Activated T-cell treated with anti-CD3 and anti-CD28 coated beads, Interleukin-2, amount 50 U/mL, for 4 hours (primary cell): ENCODE results near the gene RPGRIP1L. TPM values are rescaled to one million over a fixed set of nuclear protein-coding genes. Genes with fewer than 3 reads are reported as not detected.
"Not testable (repeated sequence)": the region's sequence is repeated elsewhere in the genome, so short reads cannot be mapped to it uniquely, and the experiment has no call there.

ENCODE experiments used
- ATAC-seq, 2 donors: fragments of 200-7000 bp; cut with Tn5 transposase; one replicate each; pipeline ENCODE4 v1.10.0; 2021
- DNase-seq: peaks from one replicate; pipeline ENCODE4 v3.0.0-alpha.2; 2020
- H3K27me3 Mint-ChIP-seq: one replicate; pipeline ENCODE4 v1.8.0; 2021; ENCODE audit warnings: low read depth, mixed read lengths
- H3K36me3 Mint-ChIP-seq: one replicate; pipeline ENCODE4 v1.8.0; 2022; ENCODE audit warnings: mixed read lengths; ENCODE audit not compliant: insufficient read depth
- H3K4me1 Mint-ChIP-seq: one replicate; pipeline ENCODE4 v1.8.0; 2021; ENCODE audit warnings: low read depth, mixed read lengths
- H3K4me3 Mint-ChIP-seq: one replicate; pipeline ENCODE4 v1.8.0; 2021; ENCODE audit warnings: mild to moderate bottlenecking, moderate library complexity, mixed read lengths
- H3K9me3 Mint-ChIP-seq: one replicate; pipeline ENCODE4 v1.8.0; 2021; ENCODE audit warnings: mixed read lengths
- total RNA-seq, 3 donors: library from RNA; stranded (reverse); gene quantifications; one replicate each; pipeline ENCODE4 v1.2.1, GENCODE V29; 2021

Gene RPGRIP1L
- total RNA-seq, 3 donors from 2014 or later = 5.4 to 6.6 (median 5.9) TPM

DNA sequence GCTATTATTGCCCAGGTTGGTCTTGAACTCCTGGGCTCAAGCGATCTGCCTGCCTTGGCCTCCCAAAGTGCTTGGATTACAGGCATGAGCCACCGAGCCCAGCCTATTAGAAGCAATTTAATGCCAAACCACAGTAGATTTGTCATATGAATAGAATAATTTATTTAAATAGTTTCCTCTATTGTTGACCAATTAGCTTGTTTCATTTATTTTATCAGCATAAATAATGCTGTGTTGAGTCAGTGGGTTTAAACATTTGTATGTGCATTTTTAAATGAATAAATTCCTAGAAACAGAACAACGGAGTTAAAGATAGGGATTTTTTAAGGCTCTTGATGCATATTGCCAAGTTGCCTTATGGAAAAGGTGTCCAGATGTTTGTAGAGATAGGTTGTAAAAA, 27.0 kb upstream of the RPGRIP1L start:
- no peak for ATAC-seq
- Mint-ChIP-seq H3K27me3 (no peaks in the 10 kb centered on the region), H3K9me3 (peaks cover 10% of the 10 kb centered on the region), H3K4me3 (no peak overlapping the region), H3K4me1 (peaks cover 17% of the 10 kb centered on the region), H3K36me3 (peaks cover 17% of the 10 kb centered on the region)
- no peak for DNase-seq

DNA sequence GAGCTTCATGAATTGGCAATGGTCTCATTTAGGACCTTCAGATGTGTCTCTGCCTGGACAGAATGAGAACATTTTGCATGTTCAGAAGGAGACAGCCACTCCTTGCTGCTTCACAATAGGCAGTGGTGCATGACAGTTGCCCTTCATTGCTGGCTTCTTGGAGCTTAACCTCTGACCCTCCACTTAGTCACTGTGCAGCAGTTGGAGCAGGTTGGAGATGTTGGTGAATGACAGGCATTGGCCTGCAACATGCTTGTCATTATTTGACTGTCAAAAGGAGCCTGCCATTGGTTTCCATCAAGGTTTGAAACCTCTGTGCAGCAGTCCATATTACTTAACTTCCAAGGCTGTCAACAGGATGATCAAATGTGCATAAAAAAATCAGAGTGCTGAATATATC, 23.0 kb upstream of the RPGRIP1L start:
- Mint-ChIP-seq H3K9me3 (peaks cover 10% of the 10 kb centered on the region), H3K4me1 (peaks cover 23% of the 10 kb centered on the region), H3K27me3 (no peaks in the 10 kb centered on the region), H3K36me3 (peaks cover 18% of the 10 kb centered on the region), H3K4me3 (no peak overlapping the region)
- no peak for ATAC-seq
- DNase-seq = no peak

- Mint-ChIP-seq H3K9me3 (no peaks in the 10 kb centered on the region), H3K4me1 (peaks cover 17% of the 10 kb centered on the region), H3K36me3 (peaks cover 4% of the 10 kb centered on the region), H3K4me3 (no peak overlapping the region), H3K27me3 (no peaks in the 10 kb centered on the region)
- no peak for ATAC-seq
- no peak for DNase-seq
These were observed 17.4 kb upstream of the RPGRIP1L start for GRCh38 chr16:53721017-53721416.

GRCh38 chr16:53717577-53717976, 13.9 kb upstream of the RPGRIP1L start:
- peaks cover 37% of the 10 kb centered on the region for H3K4me1 Mint-ChIP-seq
- DNase-seq = no peak

DNA sequence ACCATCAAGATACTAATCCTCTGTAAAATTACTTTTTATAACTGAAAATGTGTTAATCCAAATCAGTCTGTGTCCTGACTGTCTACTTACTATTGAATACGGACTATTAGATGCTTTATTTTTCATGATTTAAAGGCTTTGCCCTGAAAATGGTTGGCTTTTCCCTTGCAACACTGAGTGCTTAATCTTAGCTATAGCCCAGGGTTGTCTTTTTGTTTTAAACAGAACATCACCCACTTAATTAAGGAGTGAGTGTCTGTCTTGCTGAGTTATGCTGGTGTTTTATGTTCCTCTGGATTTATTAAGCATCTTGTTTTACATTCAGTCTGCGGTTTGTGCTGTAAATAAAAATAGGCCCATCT, 11.3 kb upstream of the RPGRIP1L start:
- Mint-ChIP-seq H3K4me1 (peaks cover 40% of the 10 kb centered on the region), H3K27me3 (no peaks in the 10 kb centered on the region), H3K4me3 (no peak overlapping the region), H3K36me3 (peaks cover 16% of the 10 kb centered on the region), H3K9me3 (no peaks in the 10 kb centered on the region)
- DNase-seq (no peak), ATAC-seq (no peak)

More at GRCh38 chr16:53717577-53717976, 13.9 kb upstream of the RPGRIP1L start:
- no peak for ATAC-seq
- Mint-ChIP-seq H3K27me3 (no peaks in the 10 kb centered on the region), H3K4me3 (no peak overlapping the region), H3K36me3 (peaks cover 8% of the 10 kb centered on the region), H3K9me3 (no peaks in the 10 kb centered on the region)

DNA sequence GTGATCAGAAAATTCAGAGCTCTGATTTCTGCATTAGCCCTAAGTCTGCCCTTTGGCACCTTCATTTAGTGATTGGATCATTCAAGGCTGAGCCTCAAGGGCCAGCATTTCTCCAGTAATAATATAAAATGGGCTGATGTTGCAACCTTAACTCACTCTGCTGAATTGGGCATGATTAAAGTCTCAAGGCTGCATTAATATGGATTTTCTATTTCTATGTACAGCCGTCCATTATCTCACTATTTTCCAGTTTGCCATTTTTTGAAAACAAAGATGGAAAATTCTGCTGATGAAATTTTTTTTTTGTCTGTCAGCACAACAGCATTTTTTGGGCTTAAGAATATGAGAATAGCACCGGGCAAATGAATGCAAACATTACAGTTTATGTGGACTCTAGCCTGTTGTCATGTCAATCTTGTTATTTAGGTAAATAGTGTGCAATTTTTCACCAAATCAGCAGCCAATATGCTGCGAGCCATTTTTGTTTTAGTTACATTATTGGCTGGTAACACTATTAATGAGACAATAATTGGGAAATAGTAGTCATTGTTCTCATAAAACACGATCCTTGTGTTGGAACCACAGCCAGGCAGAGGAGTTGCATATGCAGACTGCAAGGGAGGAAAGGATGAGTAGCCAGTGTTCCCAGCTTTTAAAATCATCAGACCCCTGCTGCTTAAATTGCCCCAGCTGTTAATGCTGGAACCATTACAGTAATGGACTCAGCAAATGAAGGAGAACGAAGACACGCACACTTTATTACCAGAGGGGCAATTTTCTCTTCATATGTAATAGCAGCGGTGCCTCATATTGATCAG, 10.8 kb upstream of the RPGRIP1L start:
- ATAC-seq (no peak), DNase-seq (no peak)
- Mint-ChIP-seq H3K4me1 (peaks cover 40% of the 10 kb centered on the region), H3K4me3 (no peak overlapping the region), H3K9me3 (no peaks in the 10 kb centered on the region), H3K36me3 (peaks cover 17% of the 10 kb centered on the region), H3K27me3 (no peaks in the 10 kb centered on the region)

DNA sequence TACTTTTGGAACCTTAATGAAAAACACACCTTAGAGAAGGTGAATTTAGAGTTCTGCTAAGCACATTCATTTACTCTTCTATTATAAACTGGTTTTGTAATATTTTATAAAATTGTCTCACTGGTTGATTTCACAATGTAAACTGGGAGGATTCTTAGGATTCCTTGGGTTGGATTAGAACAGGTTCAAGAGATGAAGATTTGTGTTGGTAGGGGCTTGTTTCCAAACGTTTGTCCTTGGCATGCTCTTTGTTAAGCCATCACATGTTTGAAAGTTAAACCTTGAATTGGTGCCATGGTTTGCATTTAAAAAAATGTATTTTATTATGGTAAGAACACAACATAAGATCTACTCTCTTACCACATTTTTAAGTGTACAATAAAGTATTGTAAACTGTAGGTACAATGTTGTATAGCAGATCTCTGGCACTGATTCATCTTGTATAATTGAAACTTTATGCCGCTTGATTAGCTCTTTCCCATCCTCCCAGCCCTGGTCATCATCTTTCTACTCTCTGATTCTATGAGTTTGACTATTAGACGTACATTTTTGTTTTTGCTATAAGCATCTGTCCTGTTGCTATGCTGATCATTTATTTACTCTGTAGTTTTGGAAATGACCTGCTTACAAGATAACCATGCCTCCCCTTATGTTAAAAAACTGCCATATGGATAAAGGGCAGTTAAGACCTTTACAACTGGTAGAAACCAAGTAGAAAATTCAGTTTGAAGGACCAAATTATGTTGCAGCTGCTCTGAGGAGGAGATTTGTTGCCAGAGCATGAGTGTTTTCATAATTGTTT, 9.9 kb upstream of the RPGRIP1L start:
- peaks cover 14% of the 10 kb centered on the region for H3K36me3 Mint-ChIP-seq
- H3K4me1 Mint-ChIP-seq = peaks cover 41% of the 10 kb centered on the region
- H3K27me3 Mint-ChIP-seq = no peaks in the 10 kb centered on the region
- no peak for DNase-seq
- no peak for ATAC-seq
- no peak overlapping the region for H3K4me3 Mint-ChIP-seq
- H3K9me3 Mint-ChIP-seq = no peaks in the 10 kb centered on the region

GRCh38 chr16:53712065-53712464, 8.4 kb upstream of the RPGRIP1L start:
- Mint-ChIP-seq H3K27me3 (no peaks in the 10 kb centered on the region), H3K36me3 (peaks cover 22% of the 10 kb centered on the region), H3K4me3 (no peak overlapping the region), H3K4me1 (peaks cover 49% of the 10 kb centered on the region), H3K9me3 (no peaks in the 10 kb centered on the region)
- ATAC-seq (no peak), DNase-seq (no peak)

DNA sequence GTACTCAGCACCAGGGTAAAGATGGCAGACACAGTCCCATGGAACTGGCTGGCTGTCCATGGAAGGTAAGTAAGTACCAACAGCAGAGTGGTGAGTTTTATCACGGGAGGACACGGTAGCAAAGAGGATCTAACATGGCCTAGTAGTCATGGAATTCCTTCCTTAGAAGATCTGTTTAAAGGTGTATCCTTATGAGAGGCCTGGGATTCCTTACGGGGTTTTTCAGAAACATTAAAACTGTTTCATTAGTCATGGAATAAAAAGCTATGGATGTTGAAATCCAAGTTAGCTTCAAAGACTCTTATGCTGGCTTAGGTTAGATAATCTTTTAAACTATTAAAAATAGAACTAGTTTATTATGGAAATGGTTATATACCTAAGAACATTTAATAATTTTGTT, 7.7 kb upstream of the RPGRIP1L start:
- Mint-ChIP-seq H3K27me3 (no peaks in the 10 kb centered on the region), H3K4me3 (no peak overlapping the region), H3K9me3 (no peaks in the 10 kb centered on the region), H3K4me1 (peaks cover 52% of the 10 kb centered on the region), H3K36me3 (peaks cover 25% of the 10 kb centered on the region)
- DNase-seq (no peak), ATAC-seq (no peak)

DNA sequence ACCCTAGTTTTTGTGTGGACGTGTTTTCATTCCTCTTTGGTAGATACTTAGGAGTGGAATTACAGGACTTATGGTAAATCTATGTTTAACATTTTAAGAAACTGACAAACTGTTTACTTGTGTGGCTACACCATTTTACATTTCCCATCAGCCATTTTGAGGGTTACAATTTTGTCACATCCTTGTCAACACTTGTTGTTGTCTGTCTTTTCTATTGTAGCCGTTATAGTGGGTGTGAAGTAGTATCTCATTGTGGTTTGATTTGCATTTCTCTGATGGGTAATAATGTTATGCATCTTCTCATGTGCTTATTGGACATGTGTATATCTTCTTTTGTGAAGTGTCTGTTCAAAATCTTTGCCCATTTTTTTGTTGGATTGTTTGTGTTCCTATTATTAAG, 4.8 kb upstream of the RPGRIP1L start:
- Mint-ChIP-seq H3K4me1 (peaks cover 50% of the 10 kb centered on the region), H3K27me3 (no peaks in the 10 kb centered on the region), H3K36me3 (peaks cover 24% of the 10 kb centered on the region), H3K9me3 (no peaks in the 10 kb centered on the region), H3K4me3 (no peak overlapping the region)
- DNase-seq (no peak), ATAC-seq (no peak)

- peaks cover 46% of the 10 kb centered on the region for H3K4me1 Mint-ChIP-seq
- DNase-seq = no peak
- no peaks in the 10 kb centered on the region for H3K9me3 Mint-ChIP-seq
- peaks cover 23% of the 10 kb centered on the region for H3K36me3 Mint-ChIP-seq
- no peak for ATAC-seq
- H3K27me3 Mint-ChIP-seq = no peaks in the 10 kb centered on the region
- H3K4me3 Mint-ChIP-seq = no peak overlapping the region
These were observed 4.0 kb upstream of the RPGRIP1L start for GRCh38 chr16:53707671-53708070.

DNA sequence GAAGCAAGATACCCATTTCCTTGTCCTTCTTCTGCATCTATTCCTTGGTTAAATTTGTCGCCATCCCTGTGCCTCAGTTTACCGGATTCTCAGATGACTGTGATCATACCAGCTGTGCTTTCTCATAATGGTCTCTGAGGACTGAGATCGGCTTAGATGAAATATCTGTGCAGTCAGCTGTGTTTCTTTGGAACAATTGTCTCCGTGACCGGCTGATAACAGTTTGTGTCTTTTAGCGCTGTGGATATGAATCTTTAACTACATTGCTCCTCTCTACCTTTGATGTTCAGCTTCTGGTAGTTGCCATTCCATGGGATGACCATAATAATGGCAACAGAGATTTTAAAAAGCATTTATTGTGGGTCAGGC, 770 bp upstream of the RPGRIP1L start:
- Mint-ChIP-seq H3K9me3 (no peaks in the 10 kb centered on the region), H3K4me3 (peak overlapping the region; percentile 97), H3K4me1 (peaks cover 40% of the 10 kb centered on the region)

DNA sequence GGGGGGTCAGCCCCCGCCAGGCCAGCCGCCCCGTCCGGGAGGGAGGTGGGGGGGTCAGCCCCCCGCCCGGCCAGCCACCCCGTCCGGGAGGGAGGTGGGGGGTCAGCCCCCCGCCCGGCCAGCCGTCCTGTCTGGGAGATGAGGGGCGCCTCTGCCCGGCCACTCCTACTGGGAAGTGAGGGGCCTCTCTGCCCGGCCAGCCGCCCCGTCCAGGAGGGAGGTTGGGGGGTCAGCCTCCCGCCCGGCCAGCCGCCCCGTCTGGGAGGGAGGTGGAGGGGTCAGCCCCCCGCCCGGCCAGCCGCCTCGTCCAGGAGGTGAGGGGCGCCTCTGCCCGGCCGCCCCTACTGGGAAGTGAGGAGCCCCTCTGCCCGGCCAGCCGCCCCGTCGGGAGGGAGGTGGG, 5.4 kb downstream of the RPGRIP1L start:
- not testable (repeated sequence) for ATAC-seq, H3K4me3 Mint-ChIP-seq, DNase-seq, H3K9me3 Mint-ChIP-seq, H3K4me1 Mint-ChIP-seq, H3K27me3 Mint-ChIP-seq, H3K36me3 Mint-ChIP-seq

More for the DNA sequence above, 770 bp upstream of the RPGRIP1L start:
- DNase-seq (no peak), ATAC-seq (no peak)
- Mint-ChIP-seq H3K36me3 (peaks cover 11% of the 10 kb centered on the region), H3K27me3 (no peaks in the 10 kb centered on the region)

DNA sequence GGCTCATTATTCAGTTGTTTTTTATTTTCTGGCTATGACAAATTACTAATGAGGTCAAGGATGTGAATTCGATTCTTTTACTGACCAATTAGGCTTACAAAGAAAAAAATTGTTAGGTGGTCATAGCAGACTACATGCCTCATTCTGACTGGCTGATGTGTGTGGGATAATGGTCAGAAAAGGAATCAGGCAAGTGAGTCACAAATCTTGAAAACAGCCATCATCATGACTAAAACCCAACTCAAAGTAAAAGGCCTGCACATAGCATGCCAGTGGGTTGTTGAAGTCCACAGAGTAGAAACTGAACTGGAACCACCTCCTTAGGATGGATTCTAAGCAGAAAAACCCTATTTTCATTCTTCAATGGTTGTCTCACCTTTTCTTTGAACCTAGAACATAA, 8.6 kb downstream of the RPGRIP1L start:
- H3K36me3 Mint-ChIP-seq = peaks cover 11% of the 10 kb centered on the region
- H3K4me1 Mint-ChIP-seq = no peaks in the 10 kb centered on the region
- no peaks in the 10 kb centered on the region for H3K9me3 Mint-ChIP-seq
- no peak overlapping the region for H3K4me3 Mint-ChIP-seq
- H3K27me3 Mint-ChIP-seq = no peaks in the 10 kb centered on the region
- ATAC-seq (no peak), DNase-seq (no peak)

DNA sequence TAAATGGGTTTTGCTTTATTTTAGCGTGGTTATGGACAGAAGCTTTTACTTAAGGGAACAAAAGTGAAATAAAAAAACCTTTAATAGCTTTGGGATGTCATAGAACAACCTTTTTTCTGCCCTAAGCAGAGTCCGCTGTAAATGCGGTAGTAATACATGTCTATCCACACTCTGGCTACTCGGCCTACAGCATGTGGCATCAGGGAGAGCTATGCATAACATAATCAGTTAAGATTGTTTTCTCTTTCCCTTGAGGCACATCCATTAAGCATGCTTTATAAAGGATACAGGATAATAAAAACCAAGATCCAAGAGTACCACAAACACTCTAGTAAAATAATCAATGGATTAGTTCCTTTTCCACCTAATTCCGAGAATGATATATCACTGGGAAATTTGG, 10.3 kb downstream of the RPGRIP1L start:
- H3K4me1 Mint-ChIP-seq = no peaks in the 10 kb centered on the region
- H3K27me3 Mint-ChIP-seq = no peaks in the 10 kb centered on the region
- no peaks in the 10 kb centered on the region for H3K9me3 Mint-ChIP-seq
- ATAC-seq (no peak), DNase-seq (no peak)
- H3K36me3 Mint-ChIP-seq = peaks cover 13% of the 10 kb centered on the region
- no peak overlapping the region for H3K4me3 Mint-ChIP-seq
